ENCODE results near the gene GORASP1.

Gene GORASP1

DNA sequence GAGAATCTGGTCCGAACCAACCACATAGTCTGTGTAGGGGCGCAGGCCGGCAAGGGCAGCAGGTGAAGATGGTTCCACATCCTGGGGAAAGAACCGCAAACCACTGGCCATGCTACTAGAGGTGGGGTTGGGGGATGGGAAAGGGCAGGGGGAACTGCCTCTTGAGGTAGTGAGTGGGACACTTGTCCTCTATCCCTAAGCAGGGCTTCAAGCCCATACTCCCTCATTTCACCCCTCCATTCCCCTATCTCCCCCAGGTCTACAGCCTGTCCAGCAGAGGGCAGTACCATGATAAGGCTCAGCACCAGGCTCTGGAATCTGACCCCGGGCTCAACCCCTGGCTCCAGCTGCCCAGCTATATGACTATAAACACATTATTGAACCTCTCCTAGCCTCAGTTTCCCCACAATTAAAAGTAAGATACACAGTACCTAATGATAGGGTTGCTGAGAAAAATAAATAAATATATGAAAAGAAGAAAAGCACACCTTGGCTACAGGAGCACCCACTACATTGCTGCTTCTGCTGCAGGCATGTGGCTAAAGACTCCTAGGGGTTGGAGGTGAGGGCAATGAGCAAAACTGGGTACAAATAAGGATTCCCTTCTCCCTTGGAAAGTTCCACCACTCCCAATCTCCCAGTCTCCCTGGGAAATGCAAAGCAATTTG lies 6.3 kb downstream of the GORASP1 start:
- DNase-seq: peak; percentile 53

DNA sequence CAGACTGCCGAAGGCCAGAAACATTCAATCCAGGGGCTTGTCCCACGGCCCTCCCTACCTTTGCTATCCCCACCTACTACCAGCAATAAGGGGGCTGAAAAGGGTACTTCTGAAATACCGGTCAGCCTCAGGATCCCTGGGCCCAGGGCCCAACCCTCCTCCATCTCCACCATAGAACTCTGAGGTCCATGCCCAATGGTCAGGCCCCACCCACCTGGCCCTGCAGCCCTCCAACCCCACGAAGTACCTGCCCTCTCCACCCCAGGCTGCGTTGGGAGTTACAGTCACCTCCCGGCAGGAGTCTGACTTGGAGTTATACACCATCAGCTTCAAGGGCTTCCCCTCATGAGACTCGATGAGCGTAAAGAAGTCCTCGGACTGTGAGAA lies 6.9 kb downstream of the GORASP1 start:
- DNase-seq: no peak

DNA sequence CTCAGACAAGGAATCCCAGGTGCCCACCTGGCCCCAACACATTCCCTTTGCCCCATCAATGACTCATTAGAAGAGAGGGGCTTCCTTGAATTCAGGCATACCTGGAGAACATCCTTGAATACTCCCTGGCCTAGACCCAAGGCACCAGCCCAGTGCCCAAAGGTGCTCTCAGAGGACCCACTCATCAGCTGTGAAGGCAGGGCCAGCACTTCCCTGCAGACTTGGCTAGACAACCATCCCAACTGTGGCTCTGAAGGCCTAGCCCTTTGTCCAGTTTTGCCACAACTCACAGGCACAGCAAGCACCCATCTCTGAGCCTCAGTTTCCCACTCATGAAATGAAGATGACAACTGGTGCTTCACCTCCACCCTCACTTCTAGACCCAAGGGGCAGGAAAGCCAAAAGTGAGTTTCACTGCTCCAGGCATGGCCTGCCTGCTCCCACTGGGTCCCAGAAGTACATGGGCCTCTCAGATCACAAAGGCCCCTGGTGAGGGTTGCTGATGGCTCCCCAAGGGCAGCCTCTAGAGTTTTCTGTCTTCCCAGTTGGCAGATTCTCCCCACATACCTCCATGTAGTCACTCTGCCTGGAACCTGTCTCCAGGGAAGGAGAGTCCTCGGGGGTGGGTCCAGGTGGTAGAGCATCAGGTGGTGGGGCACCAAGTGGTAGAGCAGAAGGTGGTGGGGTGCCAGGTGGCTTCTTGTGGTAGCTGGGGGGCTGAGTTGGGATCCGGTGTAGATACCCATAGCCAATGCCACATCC lies 7.5 kb downstream of the GORASP1 start:
- no peak for DNase-seq

DNA sequence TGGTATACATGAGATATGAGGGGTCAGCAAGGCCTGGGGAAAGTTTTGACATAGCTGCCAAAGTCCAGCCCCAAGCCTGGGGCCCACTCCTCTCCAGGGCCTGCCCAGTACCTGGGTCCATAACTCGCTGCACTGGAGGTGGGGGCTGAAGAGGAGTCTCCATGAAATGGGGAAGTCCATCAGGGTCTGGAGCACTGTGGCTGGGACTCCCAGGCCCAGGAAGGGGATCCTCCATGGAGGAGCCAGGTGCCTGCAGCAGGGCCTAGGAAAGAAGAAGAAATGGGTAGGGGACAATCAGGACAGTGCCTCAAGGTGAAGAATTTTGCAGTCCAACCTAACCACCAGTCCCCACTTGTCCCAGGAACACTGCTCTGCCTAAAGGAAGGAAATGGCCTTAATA lies 8.2 kb downstream of the GORASP1 start:
- no peak for DNase-seq

DNA sequence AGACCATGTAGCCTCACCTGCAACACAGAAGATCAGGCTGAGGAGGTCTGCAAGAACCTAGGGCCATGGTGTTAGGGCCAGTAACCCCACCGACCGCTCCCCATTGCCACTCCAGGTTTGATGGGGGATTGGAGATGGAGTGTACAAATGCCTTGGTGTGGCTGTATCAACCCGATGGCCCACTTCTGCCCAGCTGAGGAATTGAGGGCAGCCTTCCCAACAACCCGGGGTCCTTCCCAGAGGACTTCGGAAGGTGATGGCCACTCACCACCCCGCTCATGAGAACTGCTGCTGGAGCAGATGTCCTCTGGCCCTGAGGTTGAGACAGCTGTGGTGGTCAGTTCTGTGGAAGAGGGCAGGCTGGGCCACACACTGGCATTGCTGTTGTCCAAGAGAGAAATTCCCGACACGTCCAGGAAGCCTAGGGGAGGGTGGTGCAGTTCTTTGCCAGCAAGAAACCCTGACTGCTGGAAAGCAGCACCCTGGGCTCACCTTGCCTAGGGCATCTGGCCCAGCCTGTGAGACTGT lies 8.9 kb downstream of the GORASP1 start:
- DNase-seq: no peak

DNA sequence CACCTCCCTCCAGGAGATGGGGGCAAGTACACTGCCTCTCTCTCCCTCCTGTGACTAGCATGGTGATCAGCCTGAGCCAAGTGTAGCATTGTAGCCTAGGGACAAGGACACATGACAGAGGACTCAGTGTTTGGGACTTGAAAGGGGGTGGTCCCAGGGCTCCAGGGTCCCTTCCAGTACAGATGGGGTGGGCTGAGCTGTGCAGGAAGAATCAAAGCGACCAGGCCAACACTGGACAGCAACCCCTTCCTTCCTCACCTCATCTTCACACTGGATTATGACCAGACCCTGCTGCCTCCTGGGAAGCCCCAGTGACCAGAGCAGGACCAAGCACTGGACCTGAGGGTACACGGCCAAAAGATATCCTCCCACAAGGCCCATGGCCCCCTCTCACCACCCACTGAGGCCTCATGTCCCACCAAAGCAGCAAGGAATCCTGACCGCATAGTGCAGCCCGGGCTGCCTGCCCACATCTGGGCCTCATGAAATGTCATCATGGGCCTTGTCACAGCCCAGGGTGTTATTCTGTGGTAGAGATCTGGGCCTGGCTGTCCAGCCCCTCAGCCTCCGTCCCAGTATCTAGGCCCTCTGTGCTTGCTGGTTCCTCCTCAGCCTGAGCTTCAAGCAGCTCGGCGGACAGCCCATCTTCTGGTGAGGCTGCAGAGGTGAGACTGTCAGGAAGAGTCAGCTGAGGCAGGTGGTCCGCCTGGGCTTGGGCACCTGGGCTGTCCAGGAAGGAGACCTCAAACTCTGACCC lies 9.5 kb downstream of the GORASP1 start:
- no peak for DNase-seq

DNA sequence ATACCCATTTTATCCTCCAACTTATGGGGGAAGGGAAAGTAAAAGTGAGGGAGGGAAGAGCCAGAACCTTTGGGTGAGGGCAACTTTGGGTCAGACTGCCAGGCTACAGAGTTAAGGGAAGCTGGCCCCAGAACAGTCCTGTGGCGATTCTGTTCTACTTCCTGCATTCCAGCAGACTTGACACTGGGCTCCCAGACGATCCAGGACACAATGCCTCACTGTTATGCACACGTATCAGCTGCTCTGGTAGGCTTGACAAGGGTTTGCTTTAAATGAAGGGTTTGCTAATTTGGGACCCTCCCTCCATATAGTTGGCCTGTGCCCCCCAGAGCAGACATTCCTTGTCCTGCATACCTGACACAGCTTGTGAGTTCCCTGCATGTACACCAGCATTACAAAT lies 10.7 kb downstream of the GORASP1 start:
- no peak for DNase-seq

DNA sequence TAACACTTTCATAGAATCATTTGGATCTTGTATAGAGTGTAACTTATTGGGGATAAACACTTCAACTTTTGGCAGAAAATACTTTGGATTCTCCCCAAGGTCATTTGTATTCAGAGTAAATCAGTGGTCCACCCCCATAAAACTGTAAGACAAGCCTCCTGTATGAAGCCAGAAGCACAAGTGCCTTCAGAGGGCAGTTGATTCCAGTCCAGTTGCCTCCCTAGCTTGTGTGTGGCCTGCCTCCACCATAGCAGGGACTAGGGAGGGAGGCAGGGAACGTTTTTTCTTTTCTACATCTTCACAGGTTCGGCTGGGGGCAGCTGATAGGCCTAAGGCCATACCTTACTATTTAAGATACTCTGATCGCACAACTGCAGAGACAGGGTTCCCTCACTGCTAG lies 11.6 kb downstream of the GORASP1 start:
- DNase-seq: no peak

DNA sequence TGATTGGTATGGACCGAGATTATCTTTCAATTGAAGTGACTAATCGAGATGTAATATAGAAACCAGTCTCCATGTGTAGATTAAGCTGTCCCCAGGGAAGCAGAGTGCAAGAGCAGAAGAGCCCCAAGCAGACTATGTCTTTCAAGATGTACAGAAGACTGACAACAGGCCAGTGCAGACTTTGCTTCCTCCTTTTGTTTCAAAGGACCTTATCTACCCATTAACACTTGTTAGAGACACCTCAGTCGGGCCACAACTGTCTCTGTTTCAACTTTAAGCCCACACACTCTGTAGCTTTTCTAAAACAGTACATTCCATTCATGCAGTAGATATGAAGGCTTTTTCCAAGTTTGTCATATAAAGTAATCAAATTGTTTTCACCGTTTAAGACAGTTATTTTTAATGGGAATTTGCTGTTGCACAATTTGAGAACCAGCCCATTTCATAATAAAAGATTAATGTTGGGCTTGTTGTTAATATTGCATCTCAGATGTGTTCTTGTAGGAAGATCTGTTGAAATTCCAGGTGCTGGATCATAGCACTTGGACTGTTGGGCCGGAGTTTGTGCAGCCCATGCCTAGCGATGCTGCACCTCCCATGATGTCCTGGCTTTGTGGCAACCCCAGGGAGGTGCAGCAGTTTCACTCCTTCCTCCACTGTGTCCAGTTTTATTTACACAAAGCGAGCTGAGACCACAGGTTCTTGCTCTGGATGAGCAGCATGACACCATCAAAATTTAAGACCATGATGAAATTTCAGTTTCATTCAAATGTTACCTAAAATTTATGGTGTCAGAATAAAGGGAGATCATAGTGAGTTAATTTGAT lies 12.4 kb downstream of the GORASP1 start:
- no peak for DNase-seq

DNA sequence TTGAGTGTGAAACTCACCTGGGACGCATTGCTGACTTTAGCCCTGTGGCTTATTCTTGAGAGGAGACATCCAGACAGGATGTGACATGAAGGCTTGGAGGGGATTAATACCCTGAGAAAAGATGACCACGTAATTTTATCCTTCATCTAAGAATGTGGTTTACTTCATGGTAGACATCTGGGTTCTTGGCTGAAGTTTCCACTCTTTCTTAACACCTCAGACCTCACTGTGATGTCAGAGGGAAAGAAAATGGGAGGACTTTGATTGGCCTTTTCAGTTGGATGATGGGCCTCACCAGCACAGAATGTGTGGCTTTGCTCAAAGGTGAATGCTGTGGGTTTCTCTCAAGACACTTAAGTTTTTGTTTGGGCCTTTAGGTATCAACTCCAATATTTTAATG lies 16.5 kb downstream of the GORASP1 start:
- DNase-seq: no peak

DNA sequence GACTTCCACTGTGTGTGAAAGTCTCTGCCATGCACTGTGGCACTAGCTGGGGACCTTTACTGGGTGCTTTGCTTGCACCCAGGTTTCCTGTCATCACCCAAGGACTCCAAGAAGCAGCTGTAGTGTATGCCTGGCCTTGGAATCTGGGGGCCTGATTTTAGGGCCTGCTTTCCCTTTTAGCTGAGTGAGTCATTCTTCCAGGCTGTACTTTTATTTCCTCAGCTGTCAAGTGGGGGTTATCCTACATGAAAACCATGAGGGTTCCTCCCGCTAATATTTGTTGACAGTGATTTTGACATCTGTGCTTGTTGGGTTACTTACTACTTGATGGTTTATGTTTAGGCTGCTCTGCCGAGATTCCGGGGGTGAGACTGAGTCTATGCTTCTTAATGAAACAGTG lies 18.5 kb downstream of the GORASP1 start:
- no peak for DNase-seq

DNA sequence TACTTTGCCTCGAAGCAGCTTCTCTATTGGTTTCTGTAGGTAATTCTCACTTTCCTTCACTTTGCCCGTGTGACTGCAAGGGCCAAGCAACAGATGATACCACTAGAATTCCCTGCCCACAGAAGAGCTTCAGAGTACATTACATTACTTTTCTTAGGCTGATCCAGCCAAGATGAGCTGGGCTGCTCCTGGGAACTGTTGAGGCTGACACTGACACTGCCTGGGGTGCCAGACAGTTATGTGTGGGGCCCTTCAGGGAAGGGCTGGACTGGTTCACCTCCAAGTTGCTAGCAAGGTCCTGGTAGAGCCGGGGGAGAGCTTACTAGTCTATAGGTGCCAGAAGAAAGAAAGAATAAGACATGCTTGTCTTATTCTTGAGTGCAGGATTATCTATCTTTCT lies 19.0 kb downstream of the GORASP1 start:
- DNase-seq: no peak

DNA sequence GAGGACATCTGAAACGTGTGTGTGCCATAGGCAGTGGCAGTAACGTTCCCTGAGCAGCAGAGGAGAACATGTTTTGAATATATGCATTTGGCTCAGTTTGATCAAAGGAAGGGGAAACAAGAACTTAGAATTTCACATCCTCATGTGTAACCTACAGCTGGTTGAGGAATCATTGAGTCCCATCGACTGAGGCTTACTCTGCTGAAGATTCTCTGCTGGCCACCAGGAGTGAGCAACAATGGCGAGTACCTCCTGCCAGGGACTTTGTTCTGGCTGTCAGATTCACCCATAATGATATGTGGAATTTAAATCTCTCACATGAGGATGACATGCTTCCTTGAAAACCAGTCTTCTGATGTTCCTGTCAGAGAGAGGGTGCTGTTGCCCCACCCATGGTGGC lies 21.3 kb downstream of the GORASP1 start:
- DNase-seq: no peak

DNA sequence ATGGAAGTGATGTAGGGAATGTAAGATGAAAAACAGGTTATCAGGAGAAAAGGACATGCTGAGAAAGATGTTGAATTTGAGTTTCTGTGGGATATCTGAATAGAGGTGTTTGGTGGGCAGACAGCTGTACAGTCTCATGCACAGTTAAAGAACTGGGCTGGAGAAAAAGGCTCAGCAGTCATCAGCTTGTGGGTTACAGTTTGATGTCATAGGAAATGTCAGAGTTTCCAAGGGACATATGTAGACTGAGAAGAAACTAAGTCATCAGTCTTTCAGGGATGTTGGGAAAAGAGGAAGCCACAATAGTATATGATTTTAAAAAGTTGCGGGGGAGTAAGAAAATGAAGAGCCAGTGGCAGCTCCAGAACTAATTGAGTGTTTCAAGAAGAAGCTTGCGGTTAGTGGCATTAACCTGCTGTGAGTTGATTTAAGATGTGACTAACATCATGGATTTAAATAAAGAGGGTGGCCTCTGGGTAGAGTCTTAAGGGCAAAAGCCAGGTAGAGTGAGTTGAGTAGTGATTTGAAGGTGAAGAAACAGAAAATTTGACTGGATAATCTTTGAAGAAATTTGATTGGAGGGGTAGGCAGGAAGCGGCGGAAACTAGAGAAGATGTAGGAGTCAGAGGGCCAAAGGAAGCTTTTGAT lies 24.6 kb downstream of the GORASP1 start:
- DNase-seq: no peak

DNA sequence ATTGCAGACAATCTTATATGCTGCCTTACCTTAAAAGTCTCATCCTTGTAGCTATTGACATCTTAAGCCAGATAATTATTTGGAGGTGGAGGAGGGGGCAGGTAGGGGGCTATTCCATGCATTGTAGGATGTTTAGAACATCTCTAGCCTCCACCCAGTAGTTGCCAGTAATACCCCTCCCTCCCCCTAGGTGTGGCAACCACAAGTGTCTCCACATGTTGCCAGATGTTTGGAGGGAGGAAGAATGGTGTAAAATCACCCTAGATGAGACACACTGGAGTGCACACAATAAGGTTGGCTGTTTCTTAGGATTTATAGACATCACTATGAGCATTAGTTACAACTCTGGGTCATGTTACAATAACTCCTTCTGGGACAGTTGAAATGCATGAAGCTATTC lies 27.4 kb downstream of the GORASP1 start:
- no peak for DNase-seq

DNA sequence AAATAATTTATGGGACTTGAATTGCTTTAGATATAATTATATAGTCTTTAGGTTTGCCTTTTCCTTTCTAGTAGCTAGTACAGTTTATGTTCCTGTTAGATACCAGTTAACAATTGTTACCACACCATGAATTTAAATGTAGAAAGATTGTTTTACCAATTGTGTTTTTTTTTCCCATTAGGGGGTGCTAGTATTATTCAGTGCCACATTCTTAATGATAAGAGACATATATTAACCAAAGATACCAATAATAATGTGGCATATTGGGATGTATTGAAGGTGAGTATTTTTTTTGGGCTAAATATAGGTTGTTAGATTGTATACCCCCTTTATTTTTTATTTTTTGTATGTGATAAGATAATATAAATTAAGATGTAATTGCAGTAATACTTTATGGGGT lies 27.9 kb downstream of the GORASP1 start:
- DNase-seq: no peak

DNA sequence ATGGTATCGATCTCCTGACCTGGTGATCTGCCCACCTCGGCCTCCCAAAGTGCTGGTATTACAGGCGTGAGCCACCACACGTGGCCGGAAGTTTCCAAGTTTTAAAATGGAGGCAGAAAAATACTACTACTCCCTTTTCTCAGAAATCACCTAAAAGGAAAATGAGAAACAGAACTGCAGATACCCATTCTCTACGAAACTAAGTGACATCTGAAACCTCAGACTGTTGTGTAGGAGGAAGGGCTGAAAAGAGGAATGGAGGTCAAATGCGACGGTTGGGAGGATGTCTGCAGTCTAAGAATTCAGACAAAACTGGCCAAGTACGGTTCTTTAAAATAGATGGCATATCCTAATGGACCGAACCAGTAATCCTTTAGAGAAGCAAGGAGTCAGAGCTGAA lies 31.5 kb downstream of the GORASP1 start:
- no peak for DNase-seq

DNA sequence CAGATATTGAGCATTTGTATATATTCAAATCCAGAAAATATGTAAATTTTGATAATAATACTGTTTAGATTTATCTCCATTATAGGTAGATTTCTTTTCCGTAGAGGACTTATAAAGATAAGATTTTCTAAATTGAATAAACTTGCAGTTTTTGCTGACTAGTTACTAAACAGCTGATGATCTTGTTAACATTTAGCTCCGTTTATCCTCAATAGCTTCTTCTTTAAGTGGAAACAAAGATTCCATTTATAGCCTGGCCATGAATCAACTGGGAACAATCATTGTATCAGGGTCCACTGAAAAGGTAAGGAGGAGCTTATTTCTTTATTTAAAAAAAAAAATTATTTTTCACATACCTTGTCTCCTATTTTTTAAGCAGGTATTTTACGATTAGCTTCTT lies 38.9 kb downstream of the GORASP1 start:
- no peak for DNase-seq

DNA sequence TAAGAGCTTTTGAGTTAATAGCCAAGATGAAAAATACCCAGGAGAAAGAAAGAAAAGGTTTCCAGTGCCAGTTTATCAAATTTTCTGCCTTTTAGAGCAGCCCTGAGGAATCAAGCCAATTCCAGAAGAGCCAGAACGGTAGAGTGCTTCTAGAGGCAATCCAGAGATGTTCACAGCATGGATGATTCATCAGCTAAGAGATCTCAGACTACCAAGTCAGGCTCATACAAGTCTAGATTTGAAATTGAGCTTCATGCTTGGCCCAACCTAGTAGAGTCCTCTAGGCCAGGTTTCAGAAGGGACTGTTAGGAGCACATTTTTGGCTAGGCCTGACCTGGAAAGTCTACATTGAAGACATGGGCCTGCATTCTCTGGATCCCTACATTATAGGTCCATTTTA lies 40.1 kb downstream of the GORASP1 start:
- DNase-seq: no peak

DNA sequence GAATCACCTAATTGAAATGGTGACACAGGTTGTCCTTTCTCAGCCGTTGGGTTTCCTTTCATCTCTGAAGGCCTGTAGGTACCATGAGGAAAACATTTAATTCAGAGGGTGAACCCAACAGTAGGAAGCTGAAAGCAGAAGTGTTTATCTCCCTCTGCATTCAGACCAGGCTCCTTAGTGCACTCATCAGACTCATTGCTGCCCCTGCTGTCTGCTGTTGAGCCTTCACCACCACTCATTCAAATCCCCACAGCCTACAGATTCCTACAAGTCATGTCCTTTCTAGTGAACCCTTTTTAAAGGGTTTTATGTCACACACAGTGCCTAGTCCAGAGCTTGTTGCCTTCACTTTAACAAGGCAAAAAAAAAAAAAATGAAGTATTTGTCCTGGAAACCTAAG lies 42.2 kb downstream of the GORASP1 start:
- DNase-seq: peak; percentile 27

DNA sequence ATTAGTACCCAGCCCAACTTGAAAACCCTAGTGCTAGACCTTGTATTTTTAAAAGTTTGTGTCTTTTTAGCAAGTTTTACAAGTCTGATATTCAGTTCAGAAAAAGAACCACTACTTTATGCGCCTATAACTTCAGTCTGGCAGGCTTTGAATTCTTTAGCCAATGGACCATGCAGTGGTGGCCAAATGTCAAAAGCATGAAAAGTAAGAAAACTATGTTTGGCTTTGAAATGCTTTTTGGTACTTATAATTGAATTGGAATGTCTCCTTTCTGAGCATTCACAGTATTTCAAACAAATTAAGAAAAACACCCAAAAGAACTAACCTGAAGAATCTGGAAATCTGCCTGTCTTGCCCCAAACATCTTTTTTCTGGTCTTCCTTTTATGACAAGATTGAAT lies 42.8 kb downstream of the GORASP1 start:
- no peak for DNase-seq

DNA sequence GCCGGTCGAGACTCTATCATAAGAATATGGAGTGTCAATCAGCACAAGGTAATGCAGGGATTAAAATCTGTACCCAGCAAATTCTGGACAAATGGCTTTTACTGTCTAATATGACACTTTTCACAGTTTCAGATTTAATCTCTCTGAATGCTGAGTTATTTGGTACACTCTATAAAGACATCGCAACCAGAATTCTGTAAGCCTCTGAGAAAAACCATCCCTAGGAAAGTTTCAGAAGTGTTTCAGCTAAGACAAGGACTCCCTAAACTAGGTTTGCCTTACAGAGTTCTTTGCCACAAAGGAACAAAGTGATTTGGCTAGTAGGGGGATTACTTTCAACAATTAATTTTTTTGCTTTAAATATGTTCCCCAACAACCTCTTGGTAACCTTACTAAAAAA lies 44.3 kb downstream of the GORASP1 start:
- no peak for DNase-seq

DNA sequence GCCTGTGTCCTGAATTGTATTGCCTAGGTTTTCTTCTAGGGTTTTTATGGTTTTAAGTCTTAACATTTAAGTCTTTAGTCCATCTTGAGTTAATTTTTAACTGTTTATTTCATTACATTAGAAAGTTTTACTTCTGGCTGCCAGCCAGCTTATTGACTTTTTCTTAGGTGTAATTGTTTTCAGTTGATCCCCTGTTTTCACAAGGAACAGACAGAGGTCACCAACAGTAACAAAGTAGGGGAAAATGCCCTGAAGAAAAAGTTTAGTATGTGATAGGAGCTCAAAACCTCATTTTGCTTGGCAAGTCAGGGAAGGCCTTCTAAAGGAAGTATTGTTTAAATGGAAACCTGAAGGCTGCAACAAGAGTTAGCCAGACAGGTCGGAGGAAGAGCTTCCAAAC lies 45.2 kb downstream of the GORASP1 start:
- no peak for DNase-seq
